Common myeloid progenitor, CD34-positive (primary cell): Measurements from ENCODE around the gene UVSSA.
A peak's percentile ranks its signal among the peaks of the same experiment; 100 is the strongest.

Experiments
- CTCF ChIA-PET: fragments of 350-600 bp; sonication (Branson Sonifier 250); formaldehyde crosslinking; loops from one replicate; lab custom pipeline; 2021; ENCODE audit warnings: antibody characterized with exemption; lab: Charles Lee
- POLR2A ChIA-PET: fragments of 350-600 bp; sonication (Branson Sonifier 250); formaldehyde crosslinking; loops from one replicate; lab custom pipeline; 2021; ENCODE audit warnings: antibody characterized with exemption; lab: Charles Lee
- DNase-seq, 3 donors: peaks; one replicate each; pipeline versions ENCODE4 v3.0.0 to v3.0.0-alpha.2; 2013
- H3K27ac ChIP-seq, 2 experiments: 1 replicate in 1 of 2; 2 replicates in 1 of 2; pipeline ENCODE4 v1.7.0; 2013; ENCODE audit warnings: inconsistent platforms in 2 of 2, low read length in 2 of 2, mild to moderate bottlenecking in 2 of 2, low read depth in 1 of 2, moderate library complexity in 1 of 2; ENCODE audit not compliant: severe bottlenecking in 2 of 2, insufficient read depth in 1 of 2, poor library complexity in 1 of 2
- H3K27me3 ChIP-seq, 5 experiments: replicated peaks in 2 of 5; 1 replicate in 3 of 5; 2 replicates in 2 of 5; pipeline versions ENCODE4 v1.6.1 to v1.7.0; 2013; ENCODE audit warnings: low read length in 4 of 5, mild to moderate bottlenecking in 2 of 5, moderate library complexity in 2 of 5, inconsistent platforms in 1 of 5; ENCODE audit not compliant: insufficient read depth in 5 of 5, control insufficient read depth in 4 of 5
- H3K36me3 ChIP-seq, 4 experiments: 1 replicate in 2 of 4; 2 replicates in 2 of 4; pipeline versions ENCODE4 v1.6.1 to v1.7.0; 2013; ENCODE audit warnings: low read length in 3 of 4, control low read depth in 1 of 4, mild to moderate bottlenecking in 1 of 4; ENCODE audit not compliant: control insufficient read depth in 4 of 4, insufficient read depth in 4 of 4
- H3K4me1 ChIP-seq, 4 experiments: 1 replicate in 3 of 4; 2 replicates in 1 of 4; pipeline versions ENCODE4 v1.6.1 to v1.7.1; 2013; ENCODE audit warnings: low read length in 3 of 4, mild to moderate bottlenecking in 3 of 4, control low read depth in 1 of 4, inconsistent platforms in 1 of 4, moderate library complexity in 1 of 4; ENCODE audit not compliant: control insufficient read depth in 4 of 4, insufficient read depth in 4 of 4; ENCODE audit errors: control extremely low read depth in 1 of 4
- H3K4me3 ChIP-seq, 7 experiments: 1 replicate in 4 of 7; 2 replicates in 3 of 7; pipeline versions ENCODE4 v1.5.1 to v1.7.0; 2013; ENCODE audit warnings: mild to moderate bottlenecking in 7 of 7, low read length in 6 of 7, moderate library complexity in 6 of 7, inconsistent platforms in 2 of 7, low read depth in 2 of 7, control low read depth in 1 of 7; ENCODE audit not compliant: insufficient read depth in 4 of 7, control insufficient read depth in 1 of 7; ENCODE audit errors: extremely low read depth in 1 of 7
- H3K9me3 ChIP-seq, 5 experiments: 1 replicate in 4 of 5; 2 replicates in 1 of 5; pipeline versions ENCODE4 v1.6.1 to v1.7.1; 2013; ENCODE audit warnings: low read length in 4 of 5, mild to moderate bottlenecking in 2 of 5, inconsistent platforms in 1 of 5, low read depth in 1 of 5, moderate library complexity in 1 of 5; ENCODE audit not compliant: control insufficient read depth in 4 of 5, insufficient read depth in 2 of 5; ENCODE audit errors: control extremely low read depth in 1 of 5
- WGBS: methylation state at CpG from one replicate; pipeline ENCODE4 v1.1.5; 2013; ENCODE audit not compliant: insufficient coverage; 5-methylcytosine and 5-hydroxymethylcytosine counted together

Gene UVSSA

GRCh38 chr4:1339489-1339888 is 7.5 kb upstream of the UVSSA start:
- Histone ChIP-seq H3K36me3 (peaks cover 12 to 64% (median 45%) of the 10 kb centered on the region in 4 experiments), H3K27ac (no peak overlapping the region), H3K4me1 (no peaks in the 10 kb centered on the region), H3K9me3 (peaks cover 0 to 2% (median 0%) of the 10 kb centered on the region in 5 experiments), H3K4me3 (no peak overlapping the region), H3K27me3 (no peaks in the 10 kb centered on the region)
- ChIA-PET POLR2A (no interaction called here), CTCF (no interaction called here)
- DNase-seq: no peak
- WGBS: 98% methylated on average over 38 of the region's 38 CpGs

DNA sequence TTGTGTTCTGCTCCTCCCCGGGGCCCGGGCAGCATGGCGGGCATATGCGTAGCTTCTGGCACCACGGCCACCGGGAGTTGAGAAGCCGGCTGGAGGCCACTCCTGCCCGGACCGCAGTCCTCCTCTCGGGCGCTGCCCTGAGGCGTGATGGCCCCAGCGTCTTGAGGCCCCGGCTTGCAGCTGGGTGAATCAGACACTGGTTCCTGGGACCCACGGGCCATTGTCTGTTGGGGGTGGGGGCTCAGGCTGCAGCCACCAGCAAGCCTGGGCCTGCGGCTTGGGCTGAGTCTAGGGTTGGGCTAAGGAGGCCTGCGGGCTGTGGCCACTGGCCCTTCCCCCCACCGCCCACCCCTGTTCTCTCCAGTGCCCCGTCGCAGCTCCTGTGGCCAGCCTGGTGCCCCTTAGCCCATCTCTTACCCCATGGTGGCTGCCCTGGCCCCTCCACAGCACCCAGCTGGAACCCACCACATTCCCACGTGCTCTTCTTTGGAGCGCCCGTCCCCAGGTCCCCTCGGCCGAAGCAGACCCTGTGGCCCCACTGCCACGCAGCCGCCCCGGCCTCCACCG is 6.7 kb upstream of the UVSSA start:
- POLR2A ChIA-PET: no interaction called here
- Histone ChIP-seq H3K4me1 (peaks cover 0 to 5% (median 4%) of the 10 kb centered on the region in 4 experiments), H3K27ac (no peak overlapping the region), H3K27me3 (no peaks in the 10 kb centered on the region), H3K36me3 (peaks cover 12 to 57% (median 39%) of the 10 kb centered on the region in 4 experiments), H3K4me3 (no peak overlapping the region), H3K9me3 (peaks cover 0 to 2% (median 0%) of the 10 kb centered on the region in 5 experiments)
- CTCF ChIA-PET: no interaction called here
- 96% methylated on average over 26 of the region's 29 CpGs for WGBS
- no peak for DNase-seq

DNA sequence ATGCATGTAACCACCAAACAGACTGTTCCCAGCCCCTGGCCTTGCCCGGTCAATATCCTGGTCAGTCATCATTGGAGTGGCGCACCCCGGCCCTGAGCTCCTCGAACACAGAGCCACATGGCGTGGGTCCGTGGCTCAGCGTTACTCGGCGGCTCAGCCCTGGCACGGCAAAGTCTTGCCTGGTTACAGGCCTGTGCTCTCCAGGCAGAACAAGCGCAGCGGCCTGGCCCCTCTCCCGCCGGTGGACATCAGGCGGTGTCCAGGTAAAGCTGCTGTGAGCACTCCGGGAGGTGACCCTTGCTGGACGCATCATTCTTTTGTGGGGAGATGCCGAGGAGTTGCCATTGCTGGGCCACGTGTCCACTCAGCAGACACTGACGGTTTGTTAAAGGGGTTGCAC is 6.1 kb upstream of the UVSSA start:
- H3K4me3 ChIP-seq: no peak overlapping the region
- H3K4me1 ChIP-seq: peaks cover 0 to 10% (median 9%) of the 10 kb centered on the region in 4 experiments
- ChIA-PET POLR2A (no interaction called here), CTCF (interaction anchor here (0.7 kb wide), 1 partner anchor 32 kb away, joined by 3 read pairs; no protein-coding TSS in a partner anchor)
- no peak overlapping the region for H3K27ac ChIP-seq
- H3K9me3 ChIP-seq: peaks cover 0 to 2% (median 0%) of the 10 kb centered on the region in 5 experiments
- no peaks in the 10 kb centered on the region for H3K27me3 ChIP-seq
- H3K36me3 ChIP-seq: peaks cover 12 to 57% (median 39%) of the 10 kb centered on the region in 4 experiments
- whole genome bisulfite sequencing: 98% methylated on average over 20 of the region's 20 CpGs
- no peak for DNase-seq

GRCh38 chr4:1342003-1342402 is 5.0 kb upstream of the UVSSA start:
- WGBS: no CpG with 5 or more reads among the region's 1 CpG
- peaks cover 0 to 2% (median 0%) of the 10 kb centered on the region in 5 experiments for H3K9me3 ChIP-seq
- ChIA-PET CTCF (no interaction called here), POLR2A (no interaction called here)
- peaks cover 0 to 13% (median 10%) of the 10 kb centered on the region in 4 experiments for H3K4me1 ChIP-seq
- H3K27ac ChIP-seq: no peak overlapping the region
- no peak for DNase-seq
- peaks cover 12 to 45% (median 33%) of the 10 kb centered on the region in 4 experiments for H3K36me3 ChIP-seq
- H3K4me3 ChIP-seq: no peak overlapping the region
- H3K27me3 ChIP-seq: no peaks in the 10 kb centered on the region

- 94% methylated on average over 10 of the region's 12 CpGs for WGBS
- H3K27me3 ChIP-seq: no peaks in the 10 kb centered on the region
- peaks cover 3 to 20% (median 11%) of the 10 kb centered on the region in 4 experiments for H3K36me3 ChIP-seq
- no peak overlapping the region for H3K27ac ChIP-seq
- CTCF ChIA-PET: no interaction called here
- POLR2A ChIA-PET: no interaction called here
- H3K4me3 ChIP-seq: no peak overlapping the region
- peaks cover 6 to 27% (median 24%) of the 10 kb centered on the region in 4 experiments for H3K4me1 ChIP-seq
- H3K9me3 ChIP-seq: no peaks in the 10 kb centered on the region
- no peak for DNase-seq
These were observed 2.3 kb upstream of the UVSSA start for GRCh38 chr4:1344696-1345095.

DNA sequence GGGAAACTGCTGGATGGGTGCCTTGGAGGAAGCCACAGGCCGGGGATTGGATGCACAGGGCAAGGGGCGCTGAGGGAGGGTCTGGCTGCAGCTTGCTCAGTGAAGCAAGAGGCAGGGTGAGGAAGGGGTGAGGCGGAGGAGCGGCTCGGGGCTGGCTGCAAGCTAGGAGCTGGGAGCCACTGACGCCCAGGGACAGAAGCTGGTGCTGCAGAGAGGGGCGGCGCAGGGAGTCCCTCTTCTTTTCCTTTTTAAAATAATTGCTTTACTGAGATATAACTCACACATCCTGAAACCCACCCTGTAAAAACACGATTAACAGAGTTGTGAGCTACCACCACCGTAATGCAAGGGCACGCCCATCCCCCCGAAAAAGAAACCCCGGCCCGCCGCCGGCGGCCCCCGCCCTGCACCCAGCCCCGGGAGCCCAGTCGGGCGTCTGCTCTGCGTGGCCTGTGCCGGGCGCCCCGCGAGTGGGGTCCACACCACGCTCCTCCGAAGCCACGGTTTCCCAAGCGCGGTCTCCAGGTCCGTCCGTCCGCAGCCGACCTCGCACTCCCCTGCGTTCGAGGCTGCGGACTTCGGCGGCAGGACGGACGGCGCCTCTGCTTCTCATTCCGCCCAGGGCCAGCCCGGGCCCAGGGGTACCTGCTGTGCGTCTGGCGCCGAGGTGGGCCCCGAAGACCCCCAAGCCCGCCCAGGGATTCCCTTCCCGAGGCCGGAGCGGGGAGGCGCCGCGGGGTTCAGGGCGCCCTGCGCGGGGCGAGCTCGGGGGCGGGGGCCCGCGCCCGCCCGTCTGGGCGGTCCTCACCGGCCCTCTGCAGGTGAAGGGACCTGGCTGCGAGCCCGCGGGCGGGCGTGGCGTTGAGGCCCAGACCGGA is 866 bp upstream of the UVSSA start:
- H3K9me3 ChIP-seq: no peaks in the 10 kb centered on the region
- no peaks in the 10 kb centered on the region for H3K27me3 ChIP-seq
- peaks cover 0 to 13% (median 3%) of the 10 kb centered on the region in 4 experiments for H3K36me3 ChIP-seq
- peaks cover 6 to 27% (median 24%) of the 10 kb centered on the region in 4 experiments for H3K4me1 ChIP-seq
- WGBS: 0% methylated on average over 55 of the region's 76 CpGs
- CTCF ChIA-PET: interaction anchor here (0.9 to 6.4 kb wide), 16 partner anchors 10 to 347 kb away, joined by 3 to 32 read pairs (median 4); partner anchors contain the start of gene MAEA
- peak; percentile 59 to 83 (median 77) for DNase-seq
- POLR2A ChIA-PET: interaction anchor here (1.0 to 3.2 kb wide), 3 partner anchors 9 to 97 kb away, joined by 3 to 26 read pairs (median 3); partner anchors contain the start of gene CTBP1
- H3K4me3 ChIP-seq: peak overlapping the region; percentile 81 to 94 (median 89)
- peak overlapping the region; percentile 54 to 88 for H3K27ac ChIP-seq
